Upper lobe of left lung (tissue), 4 donors: Measurements from ENCODE around the gene TENT5C.

Experiments used
- CTCF ChIP-seq, 6 experiments: fragments of 450-650 bp in 4 of 6; fragments of 200-600 bp in 2 of 6; sonication (generic) in 2 of 6; IDR thresholded peaks; one replicate each; pipeline ENCODE4 v1.5.1; 2016 to 2019; ENCODE audit warnings: antibody characterized with exemption in 6 of 6
- POLR2A ChIP-seq, 4 donors: fragments of 450-650 bp; IDR thresholded peaks; one replicate each; pipeline ENCODE4 v1.5.1; 2016 to 2017; ENCODE audit warnings: antibody characterized with exemption in 4 of 4, mild to moderate bottlenecking in 2 of 4

DNA sequence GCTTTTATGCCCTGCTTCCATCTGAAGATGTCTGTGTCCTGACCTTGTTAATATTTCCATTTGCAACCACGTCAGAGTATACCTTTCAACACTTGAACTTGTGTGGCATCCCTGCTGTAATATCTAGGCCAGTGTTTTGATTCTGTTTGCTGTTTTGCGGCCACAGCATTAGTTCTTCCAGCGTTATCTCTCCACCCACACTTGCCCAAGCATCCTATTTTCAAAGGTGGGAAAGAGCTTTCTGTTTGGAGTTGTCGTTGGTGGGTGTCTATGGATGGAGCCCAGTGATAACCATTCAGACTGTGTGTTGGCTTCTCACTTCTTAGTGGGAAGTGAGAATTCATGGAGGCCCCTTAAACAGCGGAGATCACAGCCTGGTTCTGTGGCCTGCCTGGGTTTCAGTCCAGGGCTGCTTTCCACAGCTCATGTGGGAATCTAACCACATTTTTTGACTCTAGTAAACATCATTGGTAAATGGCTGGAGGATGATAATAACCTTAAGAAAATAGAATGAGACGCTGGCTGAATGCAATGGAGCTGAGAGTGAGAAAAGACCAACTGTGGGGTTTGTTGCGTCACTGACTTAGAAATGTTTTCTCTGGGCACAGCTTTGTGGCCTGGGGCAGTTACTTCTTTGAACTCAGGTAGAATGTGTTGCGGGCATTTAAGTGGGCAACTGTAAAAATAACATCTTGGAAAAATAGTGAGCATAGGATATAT, 7.6 kb downstream of the TENT5C start:
- TF ChIP-seq CTCF (IDR thresholded peaks at IDR 0.05) (no peak), POLR2A (IDR thresholded peaks at IDR 0.05) (no peak)
